NCI-H1694 treated with DMSO at 0.1 percent for 48 hours (cell line): ENCODE results near the gene NDUFAF5.
A peak's percentile ranks its signal among the peaks of the same experiment; 100 is the strongest.

Experiments
- DNase-seq: peaks from one replicate; lab custom pipeline; 2025; lab: John Stamatoyannopoulos, UW

NDUFAF5 gene

DNA sequence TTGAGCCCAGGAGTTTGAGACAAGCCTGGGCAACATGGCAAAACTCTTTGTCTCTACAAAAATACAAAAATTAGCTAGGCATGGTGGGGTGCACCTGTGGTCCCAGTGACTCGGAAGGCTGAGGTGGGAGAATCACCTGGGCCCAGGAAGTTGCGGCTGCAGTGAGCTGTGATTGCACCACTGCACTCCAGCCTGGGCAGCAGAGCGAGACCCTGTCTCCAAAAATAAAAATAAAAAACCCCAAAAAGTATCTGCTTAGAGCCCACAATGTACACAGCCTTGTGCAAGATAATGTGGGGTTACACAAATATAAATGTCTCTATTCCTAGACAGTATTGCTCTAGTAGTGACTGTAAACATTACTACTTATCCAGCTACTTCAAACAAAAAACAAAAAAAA, 6.0 kb upstream of the NDUFAF5 start:
- DNase-seq = no peak

- no peak for DNase-seq
These were observed 1.3 kb upstream of the NDUFAF5 start for GRCh38 chr20:13783528-13783927.

GRCh38 chr20:13784271-13784892, 446 bp upstream of the NDUFAF5 start:
- no peak for DNase-seq

- DNase-seq = no peak
These were observed 1.5 kb downstream of the NDUFAF5 start for GRCh38 chr20:13786143-13786828.

GRCh38 chr20:13788167-13788834, 3.5 kb downstream of the NDUFAF5 start:
- peak; percentile 40 for DNase-seq

- DNase-seq = no peak
These were observed 5.9 kb downstream of the NDUFAF5 start for GRCh38 chr20:13790708-13791107.

GRCh38 chr20:13791540-13792459, 7.0 kb downstream of the NDUFAF5 start:
- DNase-seq = no peak

- no peak for DNase-seq
These were observed 8.2 kb downstream of the NDUFAF5 start for GRCh38 chr20:13793001-13793400.

- no peak for DNase-seq
These were observed 9.8 kb downstream of the NDUFAF5 start for GRCh38 chr20:13794667-13795066.

- DNase-seq = no peak
These were observed 14.2 kb downstream of the NDUFAF5 start for GRCh38 chr20:13799040-13799439.

DNA sequence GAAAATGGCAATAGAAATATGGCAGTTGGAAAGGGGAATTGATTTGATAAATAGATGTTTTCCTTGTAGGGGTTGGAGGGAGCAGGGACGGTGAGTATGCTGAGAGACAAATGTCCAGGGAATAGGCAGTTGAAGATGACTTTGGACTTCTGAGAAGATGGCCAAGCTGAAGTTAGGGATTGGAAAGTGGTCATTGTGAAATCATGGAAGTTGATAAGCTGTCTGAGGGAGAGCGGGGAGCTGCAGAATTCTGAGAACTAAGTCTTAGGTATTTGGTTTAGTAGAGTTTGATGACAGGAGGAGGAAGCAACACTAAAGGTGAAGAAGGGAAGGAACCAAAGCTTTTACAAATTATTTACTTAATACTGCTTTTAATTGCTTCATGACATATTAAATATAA, 15.1 kb downstream of the NDUFAF5 start:
- no peak for DNase-seq

GRCh38 chr20:13800728-13801134, 15.9 kb downstream of the NDUFAF5 start:
- peak; percentile 93 for DNase-seq

- no peak for DNase-seq
These were observed 24.5 kb downstream of the NDUFAF5 start for GRCh38 chr20:13809373-13809772.

GRCh38 chr20:13809855-13810254, 25.0 kb downstream of the NDUFAF5 start:
- DNase-seq = no peak

GRCh38 chr20:13810446-13810845, 25.6 kb downstream of the NDUFAF5 start:
- no peak for DNase-seq

DNA sequence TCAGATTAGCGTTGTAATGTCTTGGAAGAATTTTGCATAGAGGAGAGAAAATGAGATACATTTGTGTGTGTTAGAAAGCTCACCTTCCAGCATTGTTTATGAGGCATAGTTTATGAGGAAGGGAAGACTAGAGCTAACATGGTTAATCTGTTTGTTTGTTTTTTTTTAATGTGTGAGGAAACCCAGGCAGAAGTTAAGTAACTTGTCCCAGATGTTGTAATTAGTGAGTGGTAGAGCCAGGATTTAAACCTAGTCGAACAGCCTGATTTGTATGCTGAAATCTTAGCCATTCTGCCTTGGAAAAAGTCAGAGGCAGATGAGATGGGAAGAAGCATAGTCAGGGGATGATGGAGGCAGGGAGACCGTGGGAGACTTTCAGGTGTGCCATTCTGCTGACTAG, 29.1 kb downstream of the NDUFAF5 start:
- DNase-seq = no peak

- DNase-seq = no peak
These were observed 29.8 kb downstream of the NDUFAF5 start for GRCh38 chr20:13814672-13815071.

GRCh38 chr20:13816757-13817156, 31.9 kb downstream of the NDUFAF5 start:
- DNase-seq = no peak

- no peak for DNase-seq
These were observed 32.5 kb downstream of the NDUFAF5 start for GRCh38 chr20:13817342-13817741.

- peak; percentile 27 for DNase-seq
These were observed 35.2 kb downstream of the NDUFAF5 start for GRCh38 chr20:13819885-13820645.

DNA sequence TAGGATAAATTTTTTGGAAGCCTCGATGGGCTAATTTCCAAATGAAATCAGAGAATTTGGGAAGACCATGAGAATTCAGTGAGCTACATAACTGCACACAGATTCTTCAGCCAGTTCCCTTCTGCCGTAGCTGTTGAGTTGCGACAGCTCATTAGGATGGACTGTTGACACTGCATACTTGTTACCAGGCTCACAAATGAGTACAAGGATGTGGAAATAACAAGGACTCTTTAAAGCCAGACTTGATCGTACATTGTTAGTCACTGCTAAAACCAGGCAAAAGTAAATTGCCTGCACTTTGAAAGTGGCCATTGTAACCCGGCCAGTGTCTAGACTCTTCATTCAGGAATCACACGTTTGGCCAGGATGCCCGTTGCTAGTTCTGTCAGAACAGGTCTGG, 37.0 kb downstream of the NDUFAF5 start:
- DNase-seq = no peak

DNA sequence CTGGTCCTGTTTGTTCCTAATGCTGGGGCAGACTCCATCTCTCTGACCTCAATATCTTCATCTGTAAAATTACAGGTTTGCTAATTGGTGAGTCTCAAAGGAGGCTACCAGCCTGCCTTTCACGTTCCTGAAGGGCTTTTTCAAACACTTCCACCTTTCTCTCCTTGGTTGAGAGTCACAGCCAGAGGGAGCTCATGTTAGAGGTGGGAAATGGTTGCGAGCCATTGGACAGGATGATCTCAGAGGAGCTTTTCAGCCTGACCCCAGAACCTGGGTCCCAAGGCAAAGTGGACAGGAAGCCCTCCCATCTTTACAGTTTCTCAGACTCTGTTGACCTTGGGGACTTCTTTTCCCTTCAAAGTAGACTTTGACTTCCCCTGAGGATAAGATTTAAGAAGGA, 37.6 kb downstream of the NDUFAF5 start:
- no peak for DNase-seq
